Activated T-helper 1 cell treated with Interleukin-2 at 50 U/mL for 16 hours (primary cell): ENCODE data around the gene BTNL9.
"Not testable (repeated sequence)": the region's sequence is repeated elsewhere in the genome, so short reads cannot be mapped to it uniquely, and the experiment has no call there.

Experiments used
- DNase-seq: peaks from one replicate; pipeline ENCODE4 v3.0.0-alpha.2; 2020; ENCODE audit warnings: low read depth

Gene BTNL9

DNA sequence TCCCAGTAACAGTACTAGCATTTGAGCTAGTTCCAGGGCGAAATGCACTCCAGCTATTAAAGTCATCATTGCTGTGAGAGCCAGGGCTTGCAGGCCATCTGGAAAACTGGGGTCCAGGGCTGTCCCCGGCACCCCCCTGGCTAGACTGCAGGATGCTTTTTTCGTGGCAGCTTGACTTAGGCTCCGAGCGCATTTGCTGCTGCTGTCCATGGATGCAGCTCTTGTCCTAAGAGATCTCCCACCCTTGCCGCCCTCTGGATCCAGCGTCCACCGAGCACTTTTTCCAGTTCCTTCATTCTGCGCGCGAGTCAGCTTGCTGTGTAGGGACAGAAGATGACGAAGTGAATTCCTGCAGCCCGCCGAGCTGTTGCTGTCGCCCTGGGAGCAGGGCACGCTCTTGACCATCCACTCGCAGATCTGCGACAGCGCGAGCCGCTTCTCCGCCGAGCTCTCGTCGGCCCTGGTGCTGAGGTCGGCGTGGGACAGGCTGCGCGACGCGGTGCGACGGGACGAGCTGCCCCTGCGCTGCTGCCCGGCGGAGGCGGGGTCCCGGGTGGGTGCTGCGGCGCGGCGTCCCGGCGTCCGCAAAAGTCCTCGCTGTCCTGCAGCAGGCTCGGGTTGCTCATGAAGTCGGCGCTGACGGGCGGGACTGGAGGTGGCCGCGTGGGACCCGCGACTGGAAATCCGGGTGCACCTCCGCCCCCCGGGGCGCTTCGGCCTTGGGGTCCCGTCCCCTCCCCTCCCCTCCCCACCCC lies 60.2 kb downstream of the BTNL9 start:
- DNase-seq = no peak

- not testable (repeated sequence) for DNase-seq
These were observed 61.1 kb downstream of the BTNL9 start for GRCh38 chr5:181101030-181101641.

DNA sequence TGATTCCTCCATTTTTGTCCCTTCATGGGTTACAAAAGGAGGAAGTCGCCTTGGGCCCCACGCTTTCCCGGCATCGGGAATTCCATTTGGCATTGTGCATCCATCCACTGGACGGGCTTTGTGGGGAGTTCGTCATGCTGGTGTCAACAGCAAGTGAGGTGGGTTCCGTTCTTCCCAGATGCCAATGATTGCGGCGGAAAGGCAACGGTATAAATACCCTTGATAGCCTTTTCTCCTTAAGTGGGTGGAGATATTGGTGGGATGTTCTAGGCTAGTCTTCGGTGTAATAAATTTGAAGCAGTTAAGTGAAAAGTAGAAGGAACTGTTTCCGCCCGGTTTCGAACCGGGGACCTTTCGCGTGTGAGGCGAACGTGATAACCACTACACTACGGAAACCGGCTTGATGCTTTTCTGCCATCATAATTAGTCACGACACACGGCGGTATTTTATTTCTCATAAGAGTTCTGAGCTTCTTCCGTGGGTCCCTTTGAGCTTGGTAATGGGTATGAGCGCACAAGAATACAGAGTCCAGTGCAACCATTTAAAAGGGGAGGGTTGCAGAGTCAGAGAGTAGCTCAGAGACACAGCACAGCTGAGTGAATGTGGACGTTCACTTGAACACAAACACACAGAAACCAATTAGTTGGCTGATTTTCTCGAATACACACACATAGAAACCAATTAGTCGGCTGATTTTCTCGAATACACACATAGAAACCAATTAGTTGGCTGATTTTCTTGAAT lies 62.0 kb downstream of the BTNL9 start:
- DNase-seq = not testable (repeated sequence)

GRCh38 chr5:181104259-181104568 lies 64.1 kb downstream of the BTNL9 start:
- not testable (repeated sequence) for DNase-seq

DNA sequence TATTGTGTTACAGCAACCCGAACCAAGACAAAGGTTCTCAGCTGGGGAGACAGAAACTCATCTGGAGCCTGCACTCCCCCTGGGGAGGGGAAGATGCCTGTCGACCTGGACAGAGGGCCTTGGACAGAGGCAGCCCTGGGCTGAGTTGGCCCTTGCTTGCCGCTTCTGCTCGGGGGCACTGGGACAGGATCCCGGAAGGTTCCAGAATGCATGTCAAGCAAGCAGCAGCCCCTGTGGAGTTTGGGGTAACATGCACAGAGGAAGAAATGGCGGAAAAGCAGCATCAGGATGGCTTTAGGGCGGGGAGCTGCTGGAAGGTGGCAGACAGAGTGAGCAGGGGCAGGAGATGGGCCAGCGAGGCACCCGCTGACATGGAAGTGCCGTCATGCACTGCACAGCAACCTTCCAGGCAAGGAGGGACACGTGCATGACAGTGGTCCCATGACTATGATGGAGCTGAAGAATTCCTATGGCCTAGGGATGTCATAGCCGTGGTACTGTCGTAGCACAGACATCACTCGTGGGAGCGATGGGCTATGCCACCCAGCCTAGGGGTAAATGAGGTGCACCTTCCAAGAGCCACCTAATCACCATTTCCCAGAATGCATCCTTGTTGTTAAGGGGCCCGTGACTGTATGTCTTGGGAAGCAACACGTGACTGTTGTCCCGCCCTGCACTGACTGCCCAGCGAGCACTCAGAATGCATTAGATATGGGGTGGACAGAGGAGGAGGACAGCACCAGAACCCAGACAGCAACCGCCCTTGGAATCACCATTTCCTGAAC lies 64.7 kb downstream of the BTNL9 start:
- not testable (repeated sequence) for DNase-seq

- no peak for DNase-seq
These were observed 65.4 kb downstream of the BTNL9 start for GRCh38 chr5:181105391-181106025.

- DNase-seq = no peak
These were observed 67.6 kb downstream of the BTNL9 start for GRCh38 chr5:181107699-181108098.

DNA sequence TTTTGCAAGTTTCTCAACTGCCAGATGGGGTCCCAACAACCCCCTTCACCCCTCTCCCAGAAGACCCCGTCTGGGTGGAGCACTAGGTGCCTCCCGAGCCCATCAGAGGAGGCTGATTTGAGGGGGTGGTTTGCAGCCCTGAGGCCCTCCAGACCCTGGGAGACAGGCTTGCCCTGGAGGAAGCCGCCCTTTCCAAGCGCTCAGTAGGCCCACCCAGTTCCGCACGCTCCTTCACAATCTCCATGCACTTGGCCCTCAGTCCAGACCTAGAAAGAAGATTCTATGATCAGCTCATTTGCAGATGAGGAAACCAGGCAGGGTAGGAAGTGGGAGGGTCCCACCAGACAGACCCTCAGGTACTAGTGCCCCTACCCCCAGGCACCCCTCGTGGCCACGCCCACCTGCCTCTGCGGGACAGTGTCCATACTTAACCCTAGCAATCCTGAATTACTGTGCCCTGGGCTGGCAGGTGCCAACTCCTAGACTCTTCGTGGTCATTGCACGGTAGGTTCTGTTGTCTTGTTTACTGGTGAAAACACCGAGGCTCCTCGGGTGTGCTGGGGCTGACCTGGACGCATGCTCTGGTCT lies 68.6 kb downstream of the BTNL9 start:
- DNase-seq = no peak

DNA sequence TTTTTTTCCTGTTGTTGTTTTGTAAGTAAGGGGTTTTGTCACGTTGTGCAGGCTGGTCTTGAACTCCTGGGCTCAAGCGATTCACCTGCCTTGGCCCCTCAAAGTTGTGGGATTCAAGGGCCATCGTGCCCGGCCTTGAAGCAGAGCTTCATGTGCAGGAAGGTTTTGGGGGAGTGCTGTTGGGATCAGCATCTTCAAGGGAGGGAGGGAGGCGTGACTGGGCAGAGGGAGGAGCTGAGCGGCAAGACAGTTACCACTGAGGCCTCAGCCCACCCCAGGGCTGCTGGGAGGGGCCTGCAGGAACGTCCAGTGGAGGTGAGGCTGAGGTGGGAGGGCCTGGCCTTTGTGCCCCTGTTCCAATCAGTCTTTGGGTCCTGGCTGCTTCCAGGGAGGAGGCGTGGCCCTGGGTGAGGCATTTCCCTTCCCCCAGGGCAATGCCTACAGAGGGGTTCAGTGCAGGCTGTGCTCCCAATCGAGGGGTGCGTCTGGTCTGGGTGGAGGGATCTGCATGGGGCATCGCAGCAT lies 69.5 kb downstream of the BTNL9 start:
- DNase-seq = no peak

GRCh38 chr5:181111010-181111409 lies 70.9 kb downstream of the BTNL9 start:
- no peak for DNase-seq
